ENCODE results near the gene EFNA3. TPM values are rescaled to one million over a fixed set of nuclear protein-coding genes. Genes with fewer than 3 reads are reported as not detected.

EFNA3 gene
- total RNA-seq, 1 donor = 0.43 TPM

DNA sequence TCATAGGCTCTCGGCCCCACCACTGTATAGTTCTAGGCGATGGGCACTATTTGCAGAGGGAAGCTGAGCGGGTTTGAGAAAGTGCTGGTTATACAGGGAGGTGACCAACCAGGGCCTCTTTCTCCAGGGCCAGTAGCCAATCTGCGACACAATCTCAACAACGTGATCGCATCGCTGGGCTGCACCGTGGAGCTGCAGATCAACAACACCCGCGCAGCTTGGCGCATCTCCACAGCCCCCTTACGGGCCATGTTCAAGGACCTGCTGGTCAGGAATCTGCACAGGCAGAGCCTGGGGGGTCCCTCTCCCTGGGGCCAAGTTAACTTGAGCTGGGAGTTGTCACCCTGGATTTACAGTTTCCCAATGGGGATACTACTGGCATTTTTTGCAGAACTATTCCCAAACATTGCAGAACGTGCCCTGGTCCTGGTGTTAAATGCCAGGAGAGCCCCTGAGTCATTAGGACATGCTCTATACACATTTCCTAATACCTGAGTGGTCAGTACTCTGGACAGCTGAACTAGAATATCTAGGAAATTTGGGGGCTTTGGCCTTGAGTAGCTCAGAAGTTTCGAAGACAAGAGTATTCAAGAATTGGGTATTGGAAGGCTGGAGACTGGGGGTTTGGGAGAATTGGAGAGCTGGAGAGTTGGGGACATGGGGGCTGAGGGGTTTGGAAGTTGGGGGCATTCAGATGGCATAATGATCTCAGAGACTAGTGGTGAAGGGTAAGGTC is 38.1 kb upstream of the EFNA3 start:
- TF ChIP-seq, protein P1, sequence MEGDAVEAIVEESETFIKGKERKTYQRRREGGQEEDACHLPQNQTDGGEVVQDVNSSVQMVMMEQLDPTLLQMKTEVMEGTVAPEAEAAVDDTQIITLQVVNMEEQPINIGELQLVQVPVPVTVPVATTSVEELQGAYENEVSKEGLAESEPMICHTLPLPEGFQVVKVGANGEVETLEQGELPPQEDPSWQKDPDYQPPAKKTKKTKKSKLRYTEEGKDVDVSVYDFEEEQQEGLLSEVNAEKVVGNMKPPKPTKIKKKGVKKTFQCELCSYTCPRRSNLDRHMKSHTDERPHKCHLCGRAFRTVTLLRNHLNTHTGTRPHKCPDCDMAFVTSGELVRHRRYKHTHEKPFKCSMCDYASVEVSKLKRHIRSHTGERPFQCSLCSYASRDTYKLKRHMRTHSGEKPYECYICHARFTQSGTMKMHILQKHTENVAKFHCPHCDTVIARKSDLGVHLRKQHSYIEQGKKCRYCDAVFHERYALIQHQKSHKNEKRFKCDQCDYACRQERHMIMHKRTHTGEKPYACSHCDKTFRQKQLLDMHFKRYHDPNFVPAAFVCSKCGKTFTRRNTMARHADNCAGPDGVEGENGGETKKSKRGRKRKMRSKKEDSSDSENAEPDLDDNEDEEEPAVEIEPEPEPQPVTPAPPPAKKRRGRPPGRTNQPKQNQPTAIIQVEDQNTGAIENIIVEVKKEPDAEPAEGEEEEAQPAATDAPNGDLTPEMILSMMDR (IDR thresholded peaks at IDR 0.05; ENCODE audit: insufficient read depth, low read depth, low read length) = no peak
- no peak overlapping the region for H3K4me3 ChIP-seq (ENCODE audit: low read depth, low read length)
- DNase-seq (ENCODE audit: low read depth) = no peak

DNA sequence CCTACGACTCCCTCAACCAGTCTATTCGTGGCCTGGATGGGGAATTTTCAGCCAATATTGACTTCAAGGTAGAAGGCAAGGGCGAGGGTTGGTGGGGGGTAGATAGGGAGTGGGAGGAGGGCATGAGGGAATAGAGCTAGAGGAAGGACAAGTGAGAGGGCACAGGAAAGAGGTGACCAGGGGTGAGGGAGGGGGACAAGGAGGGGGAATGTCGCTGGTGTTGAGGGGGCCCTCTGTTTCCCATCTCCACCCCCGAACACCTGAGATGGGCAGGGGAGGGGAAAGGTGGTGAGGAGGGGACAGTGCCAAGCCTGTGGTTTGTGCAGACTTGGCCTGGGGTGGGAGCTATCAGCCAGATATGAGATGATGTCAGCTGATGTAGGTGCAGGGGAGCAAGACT is 35.8 kb upstream of the EFNA3 start:
- DNase-seq (ENCODE audit: low read depth) = no peak
- TF ChIP-seq, protein P1 (IDR thresholded peaks at IDR 0.05; ENCODE audit: insufficient read depth, low read depth, low read length) = no peak
- H3K4me3 ChIP-seq (ENCODE audit: low read depth, low read length) = no peak overlapping the region

DNA sequence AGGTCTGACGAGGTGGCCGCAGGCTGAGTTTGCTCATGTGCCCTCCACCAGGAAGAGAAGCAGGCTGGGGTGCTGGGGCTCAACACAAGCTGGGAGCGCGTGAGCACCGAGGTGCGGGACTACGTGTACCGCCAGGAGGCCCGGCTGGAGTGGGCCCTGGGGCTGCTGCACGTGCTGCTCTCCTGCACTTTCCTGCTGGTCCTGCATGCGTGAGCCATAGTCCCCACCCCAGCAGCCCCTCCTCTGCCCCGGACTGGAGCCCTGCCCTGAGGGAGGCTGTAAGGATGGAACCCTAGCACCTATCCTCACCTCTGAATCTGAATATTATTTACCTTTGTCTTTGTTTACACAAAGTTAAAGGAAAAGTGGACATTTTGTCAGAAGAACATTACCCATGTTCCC is 35.3 kb upstream of the EFNA3 start:
- TF ChIP-seq, protein P1 (IDR thresholded peaks at IDR 0.05; ENCODE audit: insufficient read depth, low read depth, low read length) = no peak
- DNase-seq (ENCODE audit: low read depth) = no peak
- H3K4me3 ChIP-seq (ENCODE audit: low read depth, low read length) = no peak overlapping the region

DNA sequence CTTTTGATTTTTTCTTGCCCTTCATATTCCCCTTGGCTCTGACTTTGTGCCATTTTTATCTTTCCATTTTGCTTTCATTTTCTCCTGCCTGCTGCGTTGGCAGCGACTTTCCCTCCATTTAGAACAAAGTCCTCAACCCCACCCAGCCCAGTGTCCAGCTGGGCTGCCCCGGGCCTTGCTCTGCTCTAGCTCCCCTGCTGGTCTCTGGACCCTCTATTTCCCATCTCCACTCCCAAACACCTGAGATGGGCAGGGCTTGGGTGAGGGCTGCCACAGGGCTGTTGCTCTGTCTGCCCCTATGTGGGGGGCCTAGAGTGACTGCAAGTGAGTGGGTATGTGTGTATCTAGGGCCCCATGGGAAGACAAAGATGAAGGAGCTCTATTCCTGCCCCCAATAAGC is 34.8 kb upstream of the EFNA3 start:
- TF ChIP-seq, protein P1 (IDR thresholded peaks at IDR 0.05; ENCODE audit: insufficient read depth, low read depth, low read length) = no peak
- DNase-seq (ENCODE audit: low read depth) = no peak

DNA sequence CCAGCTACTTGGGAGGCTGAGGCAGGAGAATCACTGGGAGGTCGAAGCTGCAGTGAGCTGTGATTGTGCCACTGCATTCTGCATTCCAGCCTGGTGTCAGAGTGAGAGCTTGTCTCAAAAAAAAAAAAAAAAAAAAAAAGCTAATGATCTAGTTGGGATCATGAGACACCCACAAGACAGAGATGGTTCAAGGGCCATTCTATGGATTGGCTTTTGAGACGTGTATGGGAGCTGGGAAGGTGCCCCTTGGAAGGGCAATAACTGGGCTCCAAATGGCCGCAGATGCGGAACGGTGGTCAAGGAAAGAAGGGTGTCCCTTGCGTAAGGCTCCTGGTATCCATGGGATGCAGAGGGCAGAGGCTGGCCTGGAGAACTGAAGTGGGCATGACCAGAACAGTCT is 34.3 kb upstream of the EFNA3 start:
- DNase-seq (ENCODE audit: low read depth) = no peak
- no peak overlapping the region for H3K4me3 ChIP-seq (ENCODE audit: low read depth, low read length)
- TF ChIP-seq, protein P1 (IDR thresholded peaks at IDR 0.05; ENCODE audit: insufficient read depth, low read depth, low read length) = no peak

More for the DNA sequence above, 34.8 kb upstream of the EFNA3 start:
- no peak overlapping the region for H3K4me3 ChIP-seq (ENCODE audit: low read depth, low read length)

DNA sequence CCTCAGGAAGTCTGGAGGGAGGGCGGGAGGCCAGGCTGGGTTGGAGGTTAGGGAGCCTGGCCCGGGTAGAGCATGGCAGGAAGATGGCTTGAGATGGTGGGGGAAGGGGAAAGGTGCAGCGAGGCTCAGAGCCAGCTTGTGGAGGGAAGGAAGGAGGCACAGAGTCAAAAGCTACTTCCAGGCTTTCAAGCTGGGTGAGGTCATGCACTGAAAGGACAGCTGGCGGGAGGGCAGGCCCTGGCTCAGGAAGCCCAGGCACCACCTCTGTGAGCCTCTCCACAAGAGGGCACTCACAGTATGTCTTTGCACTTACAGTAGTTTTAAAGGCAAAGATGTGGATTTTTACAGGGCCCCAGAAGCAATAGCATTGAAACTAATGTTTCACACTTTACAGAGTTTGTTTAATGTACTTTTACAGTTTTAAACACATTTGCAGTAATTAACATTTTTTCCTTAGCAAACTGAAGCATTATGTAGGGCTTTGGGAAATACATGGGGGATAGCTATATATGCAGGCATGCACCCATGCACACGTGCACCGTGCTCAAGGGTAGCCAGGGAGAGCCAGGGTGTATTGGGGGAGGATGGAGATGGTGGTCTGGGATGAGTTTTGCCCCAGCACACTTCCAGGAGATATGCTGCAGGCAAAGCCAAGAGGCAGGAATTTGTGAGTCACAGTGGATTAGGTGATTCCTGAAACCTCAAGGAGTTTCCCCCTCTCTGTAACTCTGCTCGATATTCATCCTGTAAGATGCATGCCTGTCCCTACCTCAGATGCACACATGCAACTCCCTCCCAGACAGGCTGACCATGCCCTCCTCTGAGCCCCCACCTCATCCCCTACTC is 33.6 kb upstream of the EFNA3 start:
- peak; percentile 83 for DNase-seq (ENCODE audit: low read depth)
- no peak overlapping the region for H3K4me3 ChIP-seq (ENCODE audit: low read depth, low read length)
- TF ChIP-seq, protein P1 (IDR thresholded peaks at IDR 0.05; ENCODE audit: insufficient read depth, low read depth, low read length) = peak; percentile 77

Measured in fibroblast of villous mesenchyme (primary cell).